Breast epithelium (tissue), 4 donors: ENCODE results near the gene RNF167. TPM values are rescaled to one million over a fixed set of nuclear protein-coding genes. Genes with fewer than 3 reads are reported as not detected.
"Not testable (repeated sequence)": the region's sequence is repeated elsewhere in the genome, so short reads cannot be mapped to it uniquely, and the experiment has no call there.

ENCODE experiments used
- DNase-seq, 2 donors: peaks; one replicate each; pipeline ENCODE4 v3.0.0-alpha.2; 2019; ENCODE audit warnings: low spot score in 2 of 2
- H3K27ac ChIP-seq, 2 donors: fragments of 200-600 bp; sonication (generic) in 1 of 2; one replicate each; pipeline ENCODE4 v1.5.1; 2016 to 2019; ENCODE audit warnings: mild to moderate bottlenecking in 1 of 2
- H3K27me3 ChIP-seq, 2 donors: fragments of 200-600 bp; sonication (generic) in 1 of 2; one replicate each; pipeline versions ENCODE4 v1.5.1 to v1.6.0; 2017 to 2019; ENCODE audit warnings: control low read depth in 1 of 2, mild to moderate bottlenecking in 1 of 2
- H3K36me3 ChIP-seq: fragments of 200-600 bp; one replicate; pipeline ENCODE4 v1.5.1; 2019
- H3K4me1 ChIP-seq, 2 donors: fragments of 200-600 bp; sonication (generic); one replicate each; pipeline ENCODE4 v1.5.1; 2016 to 2019; ENCODE audit warnings: control low read depth in 1 of 2
- H3K4me3 ChIP-seq, 3 donors: fragments of 200-600 bp; sonication (generic); 1 replicate in 2 of 3; 2 replicates in 1 of 3; pipeline ENCODE4 v1.5.1; 2016 to 2019; ENCODE audit warnings: mild to moderate bottlenecking in 3 of 3, moderate library complexity in 2 of 3
- H3K9me3 ChIP-seq, 2 donors: fragments of 200-600 bp; sonication (generic) in 1 of 2; one replicate each; pipeline ENCODE4 v1.5.1; 2016 to 2019; ENCODE audit warnings: control low read depth in 1 of 2
- CTCF ChIP-seq, 3 donors: fragments of 450-650 bp; IDR thresholded peaks; one replicate each; pipeline ENCODE4 v1.5.1; 2016 to 2017; ENCODE audit warnings: antibody characterized with exemption in 3 of 3, mild to moderate bottlenecking in 3 of 3, moderate library complexity in 3 of 3
- POLR2A ChIP-seq: fragments of 450-650 bp; IDR thresholded peaks from one replicate; pipeline ENCODE4 v1.6.1; 2016; ENCODE audit warnings: antibody characterized with exemption, mild to moderate bottlenecking, moderate library complexity
- POLR2AphosphoS5 ChIP-seq, 3 donors: sonication (generic); formaldehyde crosslinking; IDR thresholded peaks; one replicate each; pipeline ENCODE4 v1.6.1; 2017; ENCODE audit warnings: antibody characterized with exemption in 3 of 3
- intact Hi-C: fragments of 100-400 bp; cut with DNase I; formaldehyde crosslinking; loops from one replicate; pipeline ENCODE4 v1.15.1; 2023; ENCODE audit warnings: low total_unique reads
- total RNA-seq, 3 donors: library from RNA; depleted of rRNA; stranded (reverse); fragments of >200 nt; gene quantifications; one replicate each; pipeline ENCODE4 v1.1.0, GENCODE V29; 2016

Gene RNF167
- total RNA-seq, 3 donors from 2014 or later, result 38.3 to 49.0 (median 38.7) TPM

- Histone ChIP-seq H3K4me3 (no peak within 1 kb of the TSS), H3K27ac (peak within 1 kb of the TSS; percentile 52 to 67), H3K4me1 (peaks cover 0 to 3% of the 10 kb centered on the region in 2 donors), H3K36me3 (no peaks in the 10 kb centered on the region), H3K9me3 (no peaks in the 10 kb centered on the region), H3K27me3 (no peaks in the 10 kb centered on the region)
- TF ChIP-seq CTCF (IDR thresholded peaks at IDR 0.05) (peak; percentile 75 to 90 (median 78)), POLR2AphosphoS5 (IDR thresholded peaks at IDR 0.05) (no peak)
- DNase-seq, result peak; percentile 77 to 87
- intact Hi-C loops, result loop anchor here (10.0 kb wide), 1 partner anchor 82 kb away; the partner anchor contains the start of gene CAMTA2
Observed at GRCh38 chr17:4903051-4903818, 36.8 kb upstream of the RNF167 start, which contains the start of gene CHRNE. Gene CHRNE (minus strand): TSS chr17:4903098. CDS start chr17:4903063, 35 bp downstream.

GRCh38 chr17:4906642-4907041 is 33.4 kb upstream of the RNF167 start:
- H3K4me1 ChIP-seq, H3K4me3 ChIP-seq, H3K27me3 ChIP-seq, H3K27ac ChIP-seq, H3K9me3 ChIP-seq, DNase-seq, H3K36me3 ChIP-seq: not testable (repeated sequence)
- intact Hi-C loops, result loop anchor here (10.0 kb wide), 1 partner anchor 78 kb away; the partner anchor contains the start of gene CAMTA2

GRCh38 chr17:4908301-4908700 is 31.8 kb upstream of the RNF167 start:
- H3K36me3 ChIP-seq, result no peaks in the 10 kb centered on the region
- no peak for TF ChIP-seq POLR2A
- no peak for TF ChIP-seq CTCF (IDR thresholded peaks at IDR 0.05)
- no peaks in the 10 kb centered on the region for H3K27me3 ChIP-seq
- intact Hi-C loops, result loop anchor here (10.0 kb wide), 1 partner anchor 76 kb away; the partner anchor contains the start of gene CAMTA2
- no peaks in the 10 kb centered on the region for H3K4me1 ChIP-seq
- H3K9me3 ChIP-seq, result no peaks in the 10 kb centered on the region
- peak overlapping the region; percentile 89 to 91 for H3K27ac ChIP-seq
- DNase-seq, result peak in 1 of 2 donors; percentile 81
- H3K4me3 ChIP-seq, result peak overlapping the region in 1 of 3 donors; percentile 15

GRCh38 chr17:4908711-4909496 is 31.2 kb upstream of the RNF167 start:
- Histone ChIP-seq H3K36me3 (no peaks in the 10 kb centered on the region), H3K27me3 (no peaks in the 10 kb centered on the region), H3K27ac (peak overlapping the region; percentile 89 to 91), H3K4me3 (peak overlapping the region in 2 of 3 donors; percentile 13 to 23), H3K4me1 (no peaks in the 10 kb centered on the region), H3K9me3 (no peaks in the 10 kb centered on the region)
- TF ChIP-seq CTCF (IDR thresholded peaks at IDR 0.05) (peak; percentile 66 to 91 (median 83)), POLR2AphosphoS5 (IDR thresholded peaks at IDR 0.05) (peak; percentile 30 to 70 (median 59)), POLR2A (no peak)
- DNase-seq, result peak; percentile 88 to 94
- intact Hi-C loops, result loop anchor here (10.0 kb wide), 1 partner anchor 76 kb away; the partner anchor contains the start of gene CAMTA2

GRCh38 chr17:4913994-4914393 is 26.1 kb upstream of the RNF167 start:
- no peaks in the 10 kb centered on the region for H3K36me3 ChIP-seq
- intact Hi-C loops, result no loop called here
- no peak for TF ChIP-seq CTCF (IDR thresholded peaks at IDR 0.05)
- no peak for TF ChIP-seq POLR2A
- no peak for TF ChIP-seq POLR2AphosphoS5 (IDR thresholded peaks at IDR 0.05)
- H3K27ac ChIP-seq, result no peak overlapping the region
- H3K4me1 ChIP-seq, result no peaks in the 10 kb centered on the region
- DNase-seq, result no peak
- no peaks in the 10 kb centered on the region for H3K9me3 ChIP-seq
- H3K27me3 ChIP-seq, result no peaks in the 10 kb centered on the region
- no peak overlapping the region for H3K4me3 ChIP-seq

GRCh38 chr17:4914551-4914950 is 25.5 kb upstream of the RNF167 start:
- intact Hi-C loops, H3K4me1 ChIP-seq, H3K27ac ChIP-seq, DNase-seq, H3K4me3 ChIP-seq, H3K27me3 ChIP-seq, H3K36me3 ChIP-seq, H3K9me3 ChIP-seq: not testable (repeated sequence)
